HG03439 (cell line): ENCODE data around the gene AAMP.

Experiments used
- ATAC-seq: cut with Tn5 transposase; IDR thresholded peaks from one replicate; pipeline ENCODE4 v1.9.1; 2021; ENCODE audit warnings: mild to moderate bottlenecking, moderate library complexity; ENCODE audit not compliant: unreplicated experiment

AAMP gene

GRCh38 chr2:218261423-218262236, 8.3 kb downstream of the AAMP start:
- no peak for ATAC-seq

- ATAC-seq: no peak
Observed at GRCh38 chr2:218260742-218261422, 9.1 kb downstream of the AAMP start, which contains the start of gene GPBAR1. TSS of gene GPBAR1 (plus strand) at chr2:218261015. CDS start at chr2:218262725, 1,710 bp downstream.

- ATAC-seq: no peak
Observed at GRCh38 chr2:218260166-218260565, 9.8 kb downstream of the AAMP start.

GRCh38 chr2:218259099-218259961, 10.6 kb downstream of the AAMP start:
- no peak for ATAC-seq

- ATAC-seq: peak; percentile 63
Observed at GRCh38 chr2:218257390-218257981, 12.5 kb downstream of the AAMP start.

GRCh38 chr2:218256612-218257350, 13.2 kb downstream of the AAMP start:
- ATAC-seq: no peak

- ATAC-seq: no peak
Observed at GRCh38 chr2:218255446-218255845, 14.5 kb downstream of the AAMP start.

GRCh38 chr2:218253232-218253625, 16.7 kb downstream of the AAMP start:
- ATAC-seq: no peak

GRCh38 chr2:218252509-218253231, 17.3 kb downstream of the AAMP start:
- no peak for ATAC-seq

- ATAC-seq: no peak
Observed at GRCh38 chr2:218249691-218250090, 20.2 kb downstream of the AAMP start.

- ATAC-seq: no peak
Observed at GRCh38 chr2:218245214-218245613, 24.7 kb downstream of the AAMP start.

- ATAC-seq: no peak
Observed at GRCh38 chr2:218244665-218245064, 25.3 kb downstream of the AAMP start.

GRCh38 chr2:218244204-218244603, 25.7 kb downstream of the AAMP start:
- ATAC-seq: no peak

- no peak for ATAC-seq
Observed at GRCh38 chr2:218238887-218239286, 31.1 kb downstream of the AAMP start.

- ATAC-seq: no peak
Observed at GRCh38 chr2:218236829-218237228, 33.1 kb downstream of the AAMP start.

- no peak for ATAC-seq
Observed at GRCh38 chr2:218235017-218235416, 34.9 kb downstream of the AAMP start.

- ATAC-seq: no peak
Observed at GRCh38 chr2:218234521-218234920, 35.4 kb downstream of the AAMP start.

GRCh38 chr2:218233543-218233942, 36.4 kb downstream of the AAMP start:
- no peak for ATAC-seq

- no peak for ATAC-seq
Observed at GRCh38 chr2:218230882-218231281, 39.1 kb downstream of the AAMP start.

GRCh38 chr2:218229851-218230250, 40.1 kb downstream of the AAMP start:
- ATAC-seq: no peak
